HepG2 (cell line): ENCODE measurements around the gene SORL1-AS1.

Experiments
- ARID2 ChIP-seq: sonication (generic); formaldehyde crosslinking; IDR thresholded peaks from 2 replicates; pipeline ENCODE4 v1.8.1; 2022; ENCODE audit warnings: mild to moderate bottlenecking, missing genetic modification reagents, borderline replicate concordance
- CBX1 ChIP-seq: IDR thresholded peaks from one replicate; pipeline ENCODE4 v1.6.1; 2016; ENCODE audit warnings: antibody characterized with exemption, low read depth
- ETV5 ChIP-seq: IDR thresholded peaks from 2 replicates; pipeline ENCODE4 v1.6.1; 2018; ENCODE audit warnings: missing biosample characterization, missing genetic modification reagents, inconsistent platforms, borderline replicate concordance
- FOSL1 ChIP-seq: sonication (generic); formaldehyde crosslinking; IDR thresholded peaks from 2 replicates; pipeline ENCODE4 v1.9.0; 2021; ENCODE audit warnings: missing genetic modification reagents, borderline replicate concordance
- GATAD2A ChIP-seq: IDR thresholded peaks from 2 replicates; pipeline ENCODE4 v1.6.1; 2016
- KAT8 ChIP-seq: IDR thresholded peaks from 2 replicates; pipeline ENCODE4 v1.6.1; 2016; ENCODE audit warnings: missing genetic modification reagents, missing compliant biosample characterization
- MED8 ChIP-seq: sonication (generic); formaldehyde crosslinking; IDR thresholded peaks from 2 replicates; pipeline ENCODE4 v1.8.1; 2023; ENCODE audit warnings: mild to moderate bottlenecking, missing genetic modification reagents; ENCODE audit not compliant: insufficient replicate concordance
- NR2F2 ChIP-seq: IDR thresholded peaks from 2 replicates; pipeline ENCODE4 v1.6.1; 2012; ENCODE audit warnings: low read depth, inconsistent platforms, borderline replicate concordance
- SALL1 ChIP-seq: sonication (generic); formaldehyde crosslinking; IDR thresholded peaks from 2 replicates; pipeline ENCODE4 v1.8.0; 2022; ENCODE audit warnings: mild to moderate bottlenecking, missing genetic modification reagents
- SOX6 ChIP-seq, 2 experiments: fragments of 450-650 bp in 1 of 2; sonication (generic) in 1 of 2; formaldehyde crosslinking in 1 of 2; IDR thresholded peaks; 2 replicates each; pipeline versions ENCODE4 v1.4.0 to v1.6.1; 2017 to 2020; ENCODE audit warnings: antibody characterized with exemption in 1 of 2, mild to moderate bottlenecking in 1 of 2, missing genetic modification reagents in 1 of 2
- TEAD3 ChIP-seq: optimal IDR thresholded peaks from 2 replicates; pipeline ENCODE3; 2016; ENCODE audit warnings: borderline replicate concordance
- TGIF2 ChIP-seq: IDR thresholded peaks from 2 replicates; pipeline ENCODE4 v1.6.1; 2016; ENCODE audit warnings: control low read depth, missing compliant biosample characterization
- TOE1 ChIP-seq: sonication (generic); formaldehyde crosslinking; IDR thresholded peaks from 2 replicates; pipeline ENCODE4 v1.4.0; 2020; ENCODE audit warnings: mild to moderate bottlenecking, missing genetic modification reagents
- ZMYM3 ChIP-seq: sonication (generic); formaldehyde crosslinking; IDR thresholded peaks from 2 replicates; pipeline ENCODE4 v1.5.1; 2020; ENCODE audit warnings: mild to moderate bottlenecking, missing genetic modification reagents
- ZNF335 ChIP-seq: sonication (generic); formaldehyde crosslinking; IDR thresholded peaks from 2 replicates; pipeline ENCODE4 v1.4.0; 2020; ENCODE audit warnings: missing genetic modification reagents
- ZNF563 ChIP-seq: sonication (generic); formaldehyde crosslinking; IDR thresholded peaks from 2 replicates; pipeline ENCODE4 v1.8.0; 2022; ENCODE audit warnings: mild to moderate bottlenecking, moderate library complexity, missing genetic modification reagents
- ZNF605 ChIP-seq: sonication (generic); formaldehyde crosslinking; IDR thresholded peaks from 2 replicates; pipeline ENCODE4 v1.8.0; 2022; ENCODE audit warnings: mild to moderate bottlenecking, missing genetic modification reagents
- ZNF652 ChIP-seq: IDR thresholded peaks from 2 replicates; pipeline ENCODE4 v1.6.1; 2016; ENCODE audit warnings: low read depth, borderline replicate concordance
- ZNF788 ChIP-seq: sonication (generic); formaldehyde crosslinking; IDR thresholded peaks from 2 replicates; pipeline ENCODE4 v1.5.0; 2020; ENCODE audit warnings: mild to moderate bottlenecking, missing genetic modification reagents, borderline replicate concordance
- ZSCAN9 ChIP-seq: IDR thresholded peaks from 2 replicates; pipeline ENCODE4 v1.6.1; 2016; ENCODE audit warnings: borderline replicate concordance
- TF ChIP-seq, protein P1 (sequence below): IDR thresholded peaks from 2 replicates; pipeline ENCODE4 v1.6.1; 2016; ENCODE audit warnings: low read depth, control low read depth
- TF ChIP-seq, protein P2 (sequence below): fragments of 450-650 bp; IDR thresholded peaks from 2 replicates; pipeline ENCODE4 v1.6.1; 2017
- TF ChIP-seq, protein P3 (sequence below): sonication (generic); formaldehyde crosslinking; IDR thresholded peaks from 2 replicates; pipeline ENCODE4 v1.5.1; 2020; ENCODE audit warnings: mild to moderate bottlenecking, missing genetic modification reagents, borderline replicate concordance
- TF ChIP-seq, protein P4 (sequence below): sonication (generic); formaldehyde crosslinking; IDR thresholded peaks from 2 replicates; pipeline ENCODE4 v1.4.0; 2020; ENCODE audit warnings: missing genetic modification reagents, mild to moderate bottlenecking, borderline replicate concordance

SORL1-AS1 gene

DNA sequence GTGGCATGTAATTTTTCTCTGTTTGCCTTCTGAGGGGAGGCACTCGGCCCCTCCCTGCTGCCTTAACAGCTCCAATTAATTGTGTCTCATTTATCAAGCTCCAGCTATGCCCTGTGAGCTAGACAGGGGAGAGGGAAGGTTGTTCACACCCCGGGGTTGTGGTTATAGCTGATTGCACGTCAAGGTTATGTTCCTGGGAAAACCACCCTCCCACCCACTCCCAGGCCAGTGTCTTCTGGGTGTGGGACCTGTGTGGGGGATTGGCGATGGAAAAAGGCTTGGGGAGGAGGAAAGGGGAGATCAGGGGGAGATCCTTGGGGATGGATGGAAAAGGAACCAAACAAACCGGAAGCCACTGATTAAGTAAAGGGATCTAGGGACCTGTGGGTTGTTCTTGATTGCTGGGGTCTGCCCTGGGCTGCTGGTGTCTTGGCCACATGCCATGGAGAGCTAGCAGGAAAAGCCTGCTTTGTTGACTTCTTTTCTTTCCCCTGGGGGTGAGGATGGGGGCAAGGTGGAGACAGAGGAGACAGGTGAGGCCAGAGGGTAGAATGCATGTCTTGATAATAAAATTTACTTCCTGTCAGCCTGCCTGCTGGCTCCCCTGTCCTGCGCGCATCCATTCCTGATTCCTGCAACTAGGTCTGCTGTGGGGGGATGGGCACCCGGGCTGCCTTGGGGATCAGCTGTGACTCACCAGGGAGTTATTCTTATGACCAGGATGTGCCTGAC is 13.5 kb upstream of the SORL1-AS1 start (continued):
- TF ChIP-seq ZNF335 (CRISPR knock-in tag) (peak; percentile 92; the same call in 1 of the 2 replicates), TOE1 (no peak), ZNF788 (CRISPR knock-in tag) (no peak), ZSCAN9 (CRISPR knock-in tag) (0 out of 2 replicates have a peak, but pooled peaks have one; percentile 17), TGIF2 (CRISPR knock-in tag) (0 out of 2 replicates have a peak, but pooled peaks have one; percentile 64), ZNF563 (CRISPR knock-in tag) (0 out of 2 replicates have a peak, but pooled peaks have one; percentile 43), SALL1 (CRISPR knock-in tag) (peak; percentile 64), ARID2 (CRISPR knock-in tag) (no peak), TEAD3 (CRISPR knock-in tag) (peak; percentile 70), FOSL1 (peak; percentile 83; the same call in 1 of the 2 replicates), CBX1 (no peak), ZNF605 (no peak), ZNF652 (no peak), NR2F2 (no peak), ETV5 (CRISPR knock-in tag) (peak; percentile 35; the same call in 1 of the 2 replicates), KAT8 (no peak), ZMYM3 (CRISPR knock-in tag) (no peak), GATAD2A (CRISPR knock-in tag) (peak; percentile 75), SOX6 (IDR thresholded peaks at IDR 0.05) (no peak), SOX6 (CRISPR knock-in tag; IDR thresholded peaks at IDR 0.05) (0 out of 2 replicates have a peak, but pooled peaks have one; percentile 32), MED8 (CRISPR knock-in tag) (no peak)
- TF ChIP-seq, protein P1, sequence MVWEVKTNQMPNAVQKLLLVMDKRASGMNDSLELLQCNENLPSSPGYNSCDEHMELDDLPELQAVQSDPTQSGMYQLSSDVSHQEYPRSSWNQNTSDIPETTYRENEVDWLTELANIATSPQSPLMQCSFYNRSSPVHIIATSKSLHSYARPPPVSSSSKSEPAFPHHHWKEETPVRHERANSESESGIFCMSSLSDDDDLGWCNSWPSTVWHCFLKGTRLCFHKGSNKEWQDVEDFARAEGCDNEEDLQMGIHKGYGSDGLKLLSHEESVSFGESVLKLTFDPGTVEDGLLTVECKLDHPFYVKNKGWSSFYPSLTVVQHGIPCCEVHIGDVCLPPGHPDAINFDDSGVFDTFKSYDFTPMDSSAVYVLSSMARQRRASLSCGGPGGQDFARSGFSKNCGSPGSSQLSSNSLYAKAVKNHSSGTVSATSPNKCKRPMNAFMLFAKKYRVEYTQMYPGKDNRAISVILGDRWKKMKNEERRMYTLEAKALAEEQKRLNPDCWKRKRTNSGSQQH (CRISPR knock-in tag) = 0 out of 2 replicates have a peak, but pooled peaks have one; percentile 37
- TF ChIP-seq, protein P2, sequence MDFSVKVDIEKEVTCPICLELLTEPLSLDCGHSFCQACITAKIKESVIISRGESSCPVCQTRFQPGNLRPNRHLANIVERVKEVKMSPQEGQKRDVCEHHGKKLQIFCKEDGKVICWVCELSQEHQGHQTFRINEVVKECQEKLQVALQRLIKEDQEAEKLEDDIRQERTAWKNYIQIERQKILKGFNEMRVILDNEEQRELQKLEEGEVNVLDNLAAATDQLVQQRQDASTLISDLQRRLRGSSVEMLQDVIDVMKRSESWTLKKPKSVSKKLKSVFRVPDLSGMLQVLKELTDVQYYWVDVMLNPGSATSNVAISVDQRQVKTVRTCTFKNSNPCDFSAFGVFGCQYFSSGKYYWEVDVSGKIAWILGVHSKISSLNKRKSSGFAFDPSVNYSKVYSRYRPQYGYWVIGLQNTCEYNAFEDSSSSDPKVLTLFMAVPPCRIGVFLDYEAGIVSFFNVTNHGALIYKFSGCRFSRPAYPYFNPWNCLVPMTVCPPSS = no peak
- TF ChIP-seq, protein P3, sequence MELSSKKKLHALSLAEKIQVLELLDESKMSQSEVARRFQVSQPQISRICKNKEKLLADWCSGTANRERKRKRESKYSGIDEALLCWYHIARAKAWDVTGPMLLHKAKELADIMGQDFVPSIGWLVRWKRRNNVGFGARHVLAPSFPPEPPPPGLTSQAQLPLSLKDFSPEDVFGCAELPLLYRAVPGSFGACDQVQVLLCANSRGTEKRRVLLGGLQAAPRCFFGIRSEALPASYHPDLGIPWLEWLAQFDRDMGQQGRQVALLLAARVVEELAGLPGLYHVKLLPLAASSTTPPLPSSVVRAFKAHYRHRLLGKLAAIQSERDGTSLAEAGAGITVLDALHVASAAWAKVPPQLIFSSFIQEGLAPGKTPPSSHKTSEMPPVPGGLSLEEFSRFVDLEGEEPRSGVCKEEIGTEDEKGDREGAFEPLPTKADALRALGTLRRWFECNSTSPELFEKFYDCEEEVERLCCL (CRISPR knock-in tag) = no peak
- TF ChIP-seq, protein P4, sequence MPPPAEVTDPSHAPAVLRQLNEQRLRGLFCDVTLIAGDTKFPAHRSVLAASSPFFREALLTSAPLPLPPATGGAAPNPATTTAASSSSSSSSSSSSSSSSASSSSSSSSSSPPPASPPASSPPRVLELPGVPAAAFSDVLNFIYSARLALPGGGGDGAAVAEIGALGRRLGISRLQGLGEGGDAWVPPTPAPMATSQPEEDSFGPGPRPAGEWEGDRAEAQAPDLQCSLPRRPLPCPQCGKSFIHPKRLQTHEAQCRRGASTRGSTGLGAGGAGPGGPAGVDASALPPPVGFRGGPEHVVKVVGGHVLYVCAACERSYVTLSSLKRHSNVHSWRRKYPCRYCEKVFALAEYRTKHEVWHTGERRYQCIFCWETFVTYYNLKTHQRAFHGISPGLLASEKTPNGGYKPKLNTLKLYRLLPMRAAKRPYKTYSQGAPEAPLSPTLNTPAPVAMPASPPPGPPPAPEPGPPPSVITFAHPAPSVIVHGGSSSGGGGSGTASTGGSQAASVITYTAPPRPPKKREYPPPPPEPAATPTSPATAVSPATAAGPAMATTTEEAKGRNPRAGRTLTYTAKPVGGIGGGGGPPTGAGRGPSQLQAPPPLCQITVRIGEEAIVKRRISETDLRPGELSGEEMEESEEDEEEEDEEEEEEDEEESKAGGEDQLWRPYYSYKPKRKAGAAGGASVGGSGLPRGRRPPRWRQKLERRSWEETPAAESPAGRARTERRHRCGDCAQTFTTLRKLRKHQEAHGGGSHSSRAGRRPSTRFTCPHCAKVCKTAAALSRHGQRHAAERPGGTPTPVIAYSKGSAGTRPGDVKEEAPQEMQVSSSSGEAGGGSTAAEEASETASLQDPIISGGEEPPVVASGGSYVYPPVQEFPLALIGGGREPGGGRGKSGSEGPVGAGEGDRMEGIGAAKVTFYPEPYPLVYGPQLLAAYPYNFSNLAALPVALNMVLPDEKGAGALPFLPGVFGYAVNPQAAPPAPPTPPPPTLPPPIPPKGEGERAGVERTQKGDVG (CRISPR knock-in tag) = peak; percentile 68; the same call in 1 of the 2 replicates
